ELF-1 (cell line): Measurements from ENCODE around the gene TNPO2.
"Not testable (repeated sequence)": the region's sequence is repeated elsewhere in the genome, so short reads cannot be mapped to it uniquely, and the experiment has no call there.

Experiments
- DNase-seq: peaks from one replicate; pipeline ENCODE4 v3.0.0-alpha.2; 2016; ENCODE audit warnings: low read depth, low spot score

TNPO2 gene

GRCh38 chr19:12706332-12706718 lies 17.4 kb downstream of the TNPO2 start:
- DNase-seq = no peak

- DNase-seq = no peak
Measured at GRCh38 chr19:12705654-12706331, 17.9 kb downstream of the TNPO2 start.

GRCh38 chr19:12705169-12705568 lies 18.6 kb downstream of the TNPO2 start:
- no peak for DNase-seq

- DNase-seq = peak; percentile 97
Measured at GRCh38 chr19:12703046-12703445, 20.7 kb downstream of the TNPO2 start.

- no peak for DNase-seq
Measured at GRCh38 chr19:12701596-12702282, 22.0 kb downstream of the TNPO2 start.

GRCh38 chr19:12698138-12698537 lies 25.6 kb downstream of the TNPO2 start:
- no peak for DNase-seq

- DNase-seq = not testable (repeated sequence)
Measured at GRCh38 chr19:12697425-12697824, 26.3 kb downstream of the TNPO2 start.

- peak; percentile 98 for DNase-seq
Measured at GRCh38 chr19:12696366-12697335, 27.1 kb downstream of the TNPO2 start, which contains the start of gene FBXW9. FBXW9 (minus strand) TSS chr19:12696631; CDS start chr19:12696581, 50 bp downstream.

GRCh38 chr19:12695997-12696365 lies 27.8 kb downstream of the TNPO2 start:
- DNase-seq = no peak

- no peak for DNase-seq
Measured at GRCh38 chr19:12695514-12695913, 28.2 kb downstream of the TNPO2 start.

GRCh38 chr19:12695096-12695495 lies 28.6 kb downstream of the TNPO2 start:
- no peak for DNase-seq

GRCh38 chr19:12694641-12695040 lies 29.1 kb downstream of the TNPO2 start:
- no peak for DNase-seq

GRCh38 chr19:12692960-12693359 lies 30.8 kb downstream of the TNPO2 start:
- DNase-seq = no peak

GRCh38 chr19:12689581-12690216 lies 34.0 kb downstream of the TNPO2 start:
- DNase-seq = no peak

GRCh38 chr19:12689012-12689411 lies 34.7 kb downstream of the TNPO2 start:
- no peak for DNase-seq

GRCh38 chr19:12687496-12688196 lies 36.1 kb downstream of the TNPO2 start, which contains the start of gene GNG14:
GNG14 (plus strand) TSS chr19:12687998; CDS start chr19:12688049, 51 bp downstream.
- no peak for DNase-seq

GRCh38 chr19:12685831-12686230 lies 37.9 kb downstream of the TNPO2 start:
- DNase-seq = no peak

GRCh38 chr19:12681074-12681987 lies 42.4 kb downstream of the TNPO2 start, which contains the start of gene DHPS:
DHPS (minus strand) TSS chr19:12681880; CDS start chr19:12681766, 114 bp downstream.
- peak; percentile 99 for DNase-seq

GRCh38 chr19:12680034-12680433 lies 43.7 kb downstream of the TNPO2 start:
- DNase-seq = no peak

GRCh38 chr19:12678039-12678438 lies 45.7 kb downstream of the TNPO2 start:
- DNase-seq = not testable (repeated sequence)
